ENCODE results near the gene PLPP1.

Gene PLPP1

GRCh38 chr5:55416306-55416705, 118.5 kb downstream of the PLPP1 start:
- TF ChIP-seq REST (IDR thresholded peaks at IDR 0.05; ENCODE audit: insufficient read depth in 1 of 2, low read depth in 2 of 2, low read length in 2 of 2): no peak
- no peak for TF ChIP-seq FOXP2 (optimal IDR thresholded peaks at IDR 0.05; ENCODE audit: borderline replicate concordance, extremely low read depth, extremely low read length, insufficient read depth)
- TF ChIP-seq TAF1 (IDR thresholded peaks at IDR 0.05; ENCODE audit: borderline replicate concordance, insufficient read depth, low read length): no peak
- TF ChIP-seq SIN3A (IDR thresholded peaks at IDR 0.05; ENCODE audit: borderline replicate concordance, insufficient read depth, low read length): no peak
- no peak for TF ChIP-seq POLR2AphosphoS5 (IDR thresholded peaks at IDR 0.05; ENCODE audit: low read depth, low read length)

DNA sequence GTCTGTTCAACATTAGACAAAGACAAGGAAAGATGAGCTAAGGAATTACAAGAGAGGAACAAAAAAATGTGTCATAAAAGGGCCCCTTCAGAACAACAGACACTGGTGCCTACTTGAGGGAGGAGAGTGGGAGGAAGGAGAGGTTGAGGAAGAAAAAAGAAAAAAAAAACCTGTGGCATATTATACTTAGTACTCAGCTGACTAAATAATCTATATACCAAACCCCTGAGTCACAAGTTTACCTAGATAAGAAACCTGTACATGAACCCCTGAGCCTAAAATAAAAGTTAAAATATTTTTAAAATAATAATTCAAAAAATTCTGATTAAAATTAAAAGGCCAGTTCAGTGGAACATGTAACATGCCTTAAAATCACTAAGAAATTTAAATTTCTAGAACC, 119.7 kb downstream of the PLPP1 start:
- no peak for TF ChIP-seq SIN3A (IDR thresholded peaks at IDR 0.05; ENCODE audit: borderline replicate concordance, insufficient read depth, low read length)
- TF ChIP-seq POLR2AphosphoS5 (IDR thresholded peaks at IDR 0.05; ENCODE audit: low read depth, low read length): no peak
- TF ChIP-seq REST (IDR thresholded peaks at IDR 0.05; ENCODE audit: insufficient read depth in 1 of 2, low read depth in 2 of 2, low read length in 2 of 2): no peak
- no peak for TF ChIP-seq TAF1 (IDR thresholded peaks at IDR 0.05; ENCODE audit: borderline replicate concordance, insufficient read depth, low read length)
- TF ChIP-seq FOXP2 (optimal IDR thresholded peaks at IDR 0.05; ENCODE audit: borderline replicate concordance, extremely low read depth, extremely low read length, insufficient read depth): no peak

- no peak for TF ChIP-seq REST (IDR thresholded peaks at IDR 0.05; ENCODE audit: insufficient read depth in 1 of 2, low read depth in 2 of 2, low read length in 2 of 2)
- TF ChIP-seq SIN3A (IDR thresholded peaks at IDR 0.05; ENCODE audit: borderline replicate concordance, insufficient read depth, low read length): no peak
- TF ChIP-seq POLR2AphosphoS5 (IDR thresholded peaks at IDR 0.05; ENCODE audit: low read depth, low read length): no peak
- TF ChIP-seq FOXP2 (optimal IDR thresholded peaks at IDR 0.05; ENCODE audit: borderline replicate concordance, extremely low read depth, extremely low read length, insufficient read depth): no peak
- no peak for TF ChIP-seq TAF1 (IDR thresholded peaks at IDR 0.05; ENCODE audit: borderline replicate concordance, insufficient read depth, low read length)
Observed at GRCh38 chr5:55413644-55414043, 121.1 kb downstream of the PLPP1 start.

DNA sequence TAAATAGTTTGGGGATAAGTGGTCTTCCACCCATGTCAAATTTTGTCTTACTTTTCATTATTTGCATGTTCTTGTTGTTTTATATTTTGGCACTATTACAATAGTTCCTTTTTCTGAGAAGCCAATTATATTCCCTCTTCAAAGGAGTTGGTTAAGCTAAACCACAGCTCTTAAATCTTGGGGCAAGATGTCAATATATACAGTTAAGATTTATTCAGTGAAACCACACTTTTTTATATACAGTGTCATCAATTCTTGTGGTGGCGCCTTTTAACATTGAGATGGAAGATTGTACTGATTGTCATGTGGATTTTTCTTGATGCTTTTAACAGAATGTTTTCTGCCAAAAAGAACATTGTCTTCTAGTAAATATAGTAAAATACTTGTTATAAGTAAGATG, 122.9 kb downstream of the PLPP1 start:
- TF ChIP-seq SIN3A (IDR thresholded peaks at IDR 0.05; ENCODE audit: borderline replicate concordance, insufficient read depth, low read length) (no peak), POLR2AphosphoS5 (IDR thresholded peaks at IDR 0.05; ENCODE audit: low read depth, low read length) (no peak), REST (IDR thresholded peaks at IDR 0.05; ENCODE audit: insufficient read depth in 1 of 2, low read depth in 2 of 2, low read length in 2 of 2) (no peak), TAF1 (IDR thresholded peaks at IDR 0.05; ENCODE audit: borderline replicate concordance, insufficient read depth, low read length) (no peak), FOXP2 (optimal IDR thresholded peaks at IDR 0.05; ENCODE audit: borderline replicate concordance, extremely low read depth, extremely low read length, insufficient read depth) (no peak)

DNA sequence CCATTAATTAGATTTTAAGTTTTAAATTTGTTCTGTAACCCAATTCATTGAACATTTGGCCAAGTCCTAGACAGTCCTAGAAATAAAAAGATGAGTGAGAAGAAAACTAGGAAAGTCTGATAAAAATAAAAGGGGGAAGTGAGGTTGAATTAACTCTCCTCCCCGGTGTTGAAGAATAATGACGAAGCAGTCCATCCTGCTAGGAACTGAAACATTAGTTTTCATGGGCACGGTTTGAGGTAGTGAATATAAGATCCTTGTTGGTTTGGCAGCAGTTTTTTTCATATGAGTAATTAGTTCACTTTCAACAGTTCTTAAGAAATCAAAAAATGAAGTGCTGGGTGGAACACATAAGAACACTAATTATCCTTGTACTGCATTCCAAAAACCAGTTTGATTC, 123.9 kb downstream of the PLPP1 start:
- TF ChIP-seq REST (IDR thresholded peaks at IDR 0.05; ENCODE audit: insufficient read depth in 1 of 2, low read depth in 2 of 2, low read length in 2 of 2): no peak
- TF ChIP-seq SIN3A (IDR thresholded peaks at IDR 0.05; ENCODE audit: borderline replicate concordance, insufficient read depth, low read length): no peak
- TF ChIP-seq TAF1 (IDR thresholded peaks at IDR 0.05; ENCODE audit: borderline replicate concordance, insufficient read depth, low read length): no peak
- no peak for TF ChIP-seq FOXP2 (optimal IDR thresholded peaks at IDR 0.05; ENCODE audit: borderline replicate concordance, extremely low read depth, extremely low read length, insufficient read depth)
- TF ChIP-seq POLR2AphosphoS5 (IDR thresholded peaks at IDR 0.05; ENCODE audit: low read depth, low read length): no peak
